IPS-15b (cell line): ENCODE data around the gene POLR2H.
A peak's percentile ranks its signal among the peaks of the same experiment; 100 is the strongest.

Experiments used
- H3K27me3 ChIP-seq: one replicate; pipeline ENCODE4 v1.6.1; 2013; ENCODE audit warnings: low read length; ENCODE audit not compliant: control insufficient read depth, insufficient read depth
- H3K36me3 ChIP-seq: one replicate; pipeline ENCODE4 v1.6.1; 2013; ENCODE audit warnings: low read length; ENCODE audit not compliant: control insufficient read depth, insufficient read depth
- H3K4me1 ChIP-seq: one replicate; pipeline ENCODE4 v1.6.1; 2013; ENCODE audit warnings: mild to moderate bottlenecking, low read length; ENCODE audit not compliant: control insufficient read depth, insufficient read depth
- H3K4me3 ChIP-seq: one replicate; pipeline ENCODE4 v1.5.1; 2013; ENCODE audit warnings: low read depth, low read length
- H3K9ac ChIP-seq: one replicate; pipeline ENCODE4 v1.6.1; 2013; ENCODE audit warnings: low read depth, mild to moderate bottlenecking, low read length
- H3K9me3 ChIP-seq: one replicate; pipeline ENCODE4 v1.6.1; 2013; ENCODE audit warnings: mild to moderate bottlenecking, low read length; ENCODE audit not compliant: control insufficient read depth, insufficient read depth

The POLR2H gene

GRCh38 chr3:184361532-184361931 is at the start of gene POLR2H, which contains the start of gene CLCN2:
POLR2H (plus strand) TSS chr3:184361710; CDS start chr3:184363493, 1,783 bp downstream.
CLCN2 (minus strand) TSS chr3:184361605; CDS start chr3:184361479, 126 bp downstream.
- Histone ChIP-seq H3K36me3 (peaks cover 16% of the 10 kb centered on the region), H3K27me3 (peaks cover 32% of the 10 kb centered on the region), H3K4me1 (peaks cover 15% of the 10 kb centered on the region), H3K9ac (peak within 1 kb of the TSS; percentile 37), H3K9me3 (no peaks in the 10 kb centered on the region), H3K4me3 (peak within 1 kb of the TSS; percentile 95)

GRCh38 chr3:184314363-184314699 is 47.2 kb upstream of the POLR2H start, which contains the start of gene EIF4G1:
EIF4G1 (plus strand) TSS chr3:184314606; CDS start chr3:184315797, 1,191 bp downstream.
- Histone ChIP-seq H3K27me3 (no peaks in the 10 kb centered on the region), H3K9me3 (no peaks in the 10 kb centered on the region), H3K4me3 (peak within 1 kb of the TSS; percentile 90)

GRCh38 chr3:184314700-184315542 is 46.6 kb upstream of the POLR2H start:
- Histone ChIP-seq H3K9ac (peak overlapping the region; percentile 88), H3K36me3 (peaks cover 17% of the 10 kb centered on the region), H3K4me3 (peak overlapping the region; percentile 90), H3K4me1 (peaks cover 8% of the 10 kb centered on the region), H3K27me3 (no peaks in the 10 kb centered on the region), H3K9me3 (no peaks in the 10 kb centered on the region)

More at GRCh38 chr3:184314363-184314699, 47.2 kb upstream of the POLR2H start, which contains the start of gene EIF4G1:
- H3K36me3 ChIP-seq: peaks cover 11% of the 10 kb centered on the region
- peaks cover 8% of the 10 kb centered on the region for H3K4me1 ChIP-seq
- H3K9ac ChIP-seq: peak within 1 kb of the TSS; percentile 88

- H3K36me3 ChIP-seq: peaks cover 22% of the 10 kb centered on the region
- peaks cover 8% of the 10 kb centered on the region for H3K4me1 ChIP-seq
Observed at GRCh38 chr3:184315543-184315867, 46.0 kb upstream of the POLR2H start.

GRCh38 chr3:184315871-184316661 is 45.4 kb upstream of the POLR2H start:
- Histone ChIP-seq H3K9me3 (no peaks in the 10 kb centered on the region), H3K4me3 (peak overlapping the region; percentile 90), H3K36me3 (peaks cover 28% of the 10 kb centered on the region), H3K9ac (peak overlapping the region; percentile 88), H3K27me3 (no peaks in the 10 kb centered on the region), H3K4me1 (peaks cover 8% of the 10 kb centered on the region)

More at GRCh38 chr3:184315543-184315867, 46.0 kb upstream of the POLR2H start:
- peak overlapping the region; percentile 90 for H3K4me3 ChIP-seq
- no peaks in the 10 kb centered on the region for H3K27me3 ChIP-seq
- peak overlapping the region; percentile 88 for H3K9ac ChIP-seq
- H3K9me3 ChIP-seq: no peaks in the 10 kb centered on the region

- H3K36me3 ChIP-seq: peaks cover 35% of the 10 kb centered on the region
- H3K9me3 ChIP-seq: no peaks in the 10 kb centered on the region
- no peaks in the 10 kb centered on the region for H3K27me3 ChIP-seq
- peaks cover 8% of the 10 kb centered on the region for H3K4me1 ChIP-seq
- H3K4me3 ChIP-seq: peak overlapping the region; percentile 90
- H3K9ac ChIP-seq: no peak overlapping the region
Observed at GRCh38 chr3:184316792-184317191, 44.7 kb upstream of the POLR2H start.

- Histone ChIP-seq H3K9me3 (no peaks in the 10 kb centered on the region), H3K36me3 (peaks cover 39% of the 10 kb centered on the region), H3K9ac (peak overlapping the region; percentile 28), H3K4me3 (no peak overlapping the region), H3K4me1 (peaks cover 8% of the 10 kb centered on the region), H3K27me3 (no peaks in the 10 kb centered on the region)
Observed at GRCh38 chr3:184317201-184317600, 44.3 kb upstream of the POLR2H start.

GRCh38 chr3:184320104-184320445 is 41.4 kb upstream of the POLR2H start:
- no peak overlapping the region for H3K4me3 ChIP-seq
- H3K36me3 ChIP-seq: peaks cover 67% of the 10 kb centered on the region
- peaks cover 8% of the 10 kb centered on the region for H3K4me1 ChIP-seq
- no peaks in the 10 kb centered on the region for H3K9me3 ChIP-seq
- no peaks in the 10 kb centered on the region for H3K27me3 ChIP-seq
- H3K9ac ChIP-seq: no peak overlapping the region

- H3K9me3 ChIP-seq: no peaks in the 10 kb centered on the region
- peaks cover 4% of the 10 kb centered on the region for H3K4me1 ChIP-seq
- H3K4me3 ChIP-seq: no peak overlapping the region
- no peak overlapping the region for H3K9ac ChIP-seq
- no peaks in the 10 kb centered on the region for H3K27me3 ChIP-seq
- peaks cover 83% of the 10 kb centered on the region for H3K36me3 ChIP-seq
Observed at GRCh38 chr3:184321666-184322065, 39.8 kb upstream of the POLR2H start.

- Histone ChIP-seq H3K4me3 (no peak overlapping the region), H3K36me3 (peaks cover 89% of the 10 kb centered on the region), H3K9ac (no peak overlapping the region), H3K9me3 (no peaks in the 10 kb centered on the region), H3K4me1 (no peaks in the 10 kb centered on the region), H3K27me3 (no peaks in the 10 kb centered on the region)
Observed at GRCh38 chr3:184322731-184323487, 38.6 kb upstream of the POLR2H start.

GRCh38 chr3:184323696-184324095 is 37.8 kb upstream of the POLR2H start:
- no peak overlapping the region for H3K4me3 ChIP-seq
- no peak overlapping the region for H3K9ac ChIP-seq
- no peaks in the 10 kb centered on the region for H3K27me3 ChIP-seq
- H3K4me1 ChIP-seq: no peaks in the 10 kb centered on the region
- no peaks in the 10 kb centered on the region for H3K9me3 ChIP-seq
- H3K36me3 ChIP-seq: peaks cover 97% of the 10 kb centered on the region
